ACHN (cell line): ENCODE measurements around the gene TIA1.
"Not testable (repeated sequence)": the region's sequence is repeated elsewhere in the genome, so short reads cannot be mapped to it uniquely, and the experiment has no call there.

Source experiments
- DNase-seq: peaks from one replicate; pipeline ENCODE4 v3.0.0-alpha.2; 2015
- in situ Hi-C: cut with HindIII; loops from 2 replicates; pipeline ENCODE4 v1.10.0; 2017; ENCODE audit warnings: low sequenced_read_pairs, low pct_ligation_motif_present, low pct_unique_long_range_greater_than_20kb

TIA1 gene, protein sequence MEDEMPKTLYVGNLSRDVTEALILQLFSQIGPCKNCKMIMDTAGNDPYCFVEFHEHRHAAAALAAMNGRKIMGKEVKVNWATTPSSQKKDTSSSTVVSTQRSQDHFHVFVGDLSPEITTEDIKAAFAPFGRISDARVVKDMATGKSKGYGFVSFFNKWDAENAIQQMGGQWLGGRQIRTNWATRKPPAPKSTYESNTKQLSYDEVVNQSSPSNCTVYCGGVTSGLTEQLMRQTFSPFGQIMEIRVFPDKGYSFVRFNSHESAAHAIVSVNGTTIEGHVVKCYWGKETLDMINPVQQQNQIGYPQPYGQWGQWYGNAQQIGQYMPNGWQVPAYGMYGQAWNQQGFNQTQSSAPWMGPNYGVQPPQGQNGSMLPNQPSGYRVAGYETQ

DNA sequence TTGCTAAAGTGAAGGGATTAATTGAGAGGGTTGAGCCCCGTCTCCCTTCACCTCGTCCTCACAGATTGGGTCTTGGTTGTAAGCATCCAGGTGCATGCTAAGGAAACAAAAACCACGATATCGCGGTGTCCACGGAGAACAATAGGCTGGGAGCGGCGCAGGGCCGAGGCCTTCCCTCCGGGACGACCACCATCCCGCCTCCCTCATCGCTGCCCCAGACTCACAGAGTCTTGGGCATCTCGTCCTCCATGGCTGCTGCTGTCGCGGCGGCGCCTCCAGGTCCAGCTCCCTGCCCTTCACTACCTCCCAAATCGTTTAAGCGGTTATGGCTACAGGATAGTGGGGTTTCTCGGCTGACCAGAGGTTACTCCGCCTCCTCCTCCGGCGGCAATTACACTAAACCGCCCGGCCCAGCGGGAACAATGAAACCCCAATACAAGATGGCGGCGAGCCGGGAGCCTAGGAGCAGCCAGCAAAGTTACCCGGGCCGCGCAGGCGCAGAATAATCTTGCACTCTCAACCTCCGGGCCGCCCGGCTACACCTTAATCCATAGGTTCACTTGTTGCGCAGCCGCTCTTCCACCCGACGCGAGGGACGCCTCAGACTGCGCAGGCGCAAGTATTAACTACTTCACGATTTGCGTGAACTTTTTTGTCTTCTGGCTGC lies at the start of gene TIA1:
Gene TIA1, minus strand, starts transcription at position 448 of the 667 bp plus-strand sequence. Its CDS starts 198 bp downstream, at position 250.
- DNase-seq = peak; percentile 99
- in situ Hi-C loops = no loop called here

DNA sequence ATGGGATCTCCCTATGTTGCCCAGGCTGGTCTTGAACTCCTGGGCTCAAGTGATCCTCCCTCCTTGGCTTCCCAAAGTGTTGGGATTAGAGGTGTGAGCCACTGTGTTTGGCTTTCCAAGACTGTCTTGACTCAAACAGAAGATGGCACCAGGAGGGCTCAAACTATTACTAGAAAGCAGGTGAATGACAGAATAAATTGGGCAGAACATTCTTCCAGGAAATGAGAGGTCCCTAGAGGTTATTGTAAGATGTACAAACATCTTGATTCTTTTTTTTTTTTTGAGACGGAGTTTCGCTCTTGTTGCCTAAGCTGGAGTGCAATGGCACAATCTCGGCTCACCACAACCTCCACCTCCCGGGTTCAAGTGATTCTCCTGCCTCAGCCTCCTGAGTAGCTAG lies 49.4 kb upstream of the TIA1 start:
- in situ Hi-C loops, DNase-seq: not testable (repeated sequence)

DNA sequence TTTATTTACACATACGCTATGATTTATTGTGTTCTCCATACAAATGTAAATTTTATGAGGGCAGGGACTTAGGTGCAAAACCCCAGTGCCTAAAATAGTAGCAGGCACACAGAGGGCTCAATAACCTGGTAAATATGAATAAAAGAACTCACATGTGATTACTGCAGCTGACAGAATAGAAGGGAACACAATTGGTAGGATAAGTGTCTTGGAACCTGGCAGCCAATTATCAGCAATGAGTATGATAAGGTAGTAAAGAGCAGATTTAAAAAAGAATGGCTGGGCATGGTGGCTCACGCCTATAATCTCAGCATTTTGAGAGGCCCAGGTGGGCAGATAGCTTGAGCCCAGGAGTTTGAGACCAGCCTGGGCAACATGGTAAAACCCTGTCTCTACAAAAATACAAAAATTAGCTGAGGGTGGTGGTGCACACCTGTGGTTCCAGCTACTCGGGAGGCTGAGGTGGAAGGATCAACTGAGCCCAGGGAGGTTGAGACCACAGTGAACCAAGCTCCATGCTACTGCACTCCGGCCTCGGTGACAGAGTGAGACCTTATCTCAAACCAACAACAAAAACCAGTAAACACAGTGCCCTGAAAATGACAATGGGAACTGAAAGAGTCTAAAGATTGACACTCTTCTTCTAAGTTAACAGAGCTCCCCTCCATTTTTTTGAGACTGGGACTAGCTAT lies 35.2 kb upstream of the TIA1 start:
- in situ Hi-C loops = no loop called here
- no peak for DNase-seq

DNA sequence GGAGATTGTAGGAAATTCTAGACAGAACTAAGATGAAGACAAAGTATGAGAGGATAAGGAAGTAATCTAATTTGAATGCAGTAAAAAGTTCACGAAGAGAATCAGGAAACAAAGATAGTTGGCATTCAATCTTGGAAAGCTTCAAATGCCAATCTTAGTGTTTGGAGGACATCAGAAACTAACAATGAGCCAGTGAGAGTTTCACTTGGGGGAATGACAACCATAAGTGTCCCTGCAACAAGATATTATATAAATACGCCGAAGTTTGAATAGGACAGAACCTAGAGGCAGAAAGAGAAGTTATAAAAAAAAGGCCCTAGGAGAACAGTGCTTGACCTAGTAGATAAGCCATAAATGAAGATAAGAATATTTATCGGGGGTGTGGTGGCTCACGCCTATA lies 34.0 kb upstream of the TIA1 start:
- in situ Hi-C loops = no loop called here
- DNase-seq = no peak

DNA sequence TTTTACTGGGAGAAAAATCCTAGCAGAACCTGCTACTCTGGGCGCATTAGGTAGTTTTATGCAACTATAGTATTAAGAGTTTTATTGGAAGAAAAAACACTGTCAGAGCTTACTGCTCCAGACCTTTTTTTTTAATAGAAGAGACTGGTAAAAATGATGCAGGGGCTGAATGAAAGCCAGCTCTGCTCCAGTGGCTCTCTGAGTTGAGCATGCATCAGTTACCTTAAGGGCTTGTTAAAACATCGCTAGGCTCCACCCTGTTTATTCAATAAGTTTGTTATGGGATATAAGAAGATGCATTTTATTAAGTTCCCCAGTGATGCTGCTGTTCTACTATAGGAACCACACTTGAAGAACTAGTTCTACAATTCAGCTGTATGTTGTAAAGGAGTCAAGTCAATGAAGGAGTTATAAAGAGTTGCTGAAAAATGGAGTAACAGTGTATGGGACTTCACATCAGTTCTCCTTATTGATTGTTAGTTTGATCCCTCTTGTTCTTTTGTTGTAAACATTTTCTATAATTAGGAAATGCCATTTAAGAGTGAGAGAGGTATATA lies 31.9 kb upstream of the TIA1 start:
- in situ Hi-C loops = no loop called here
- DNase-seq = no peak

DNA sequence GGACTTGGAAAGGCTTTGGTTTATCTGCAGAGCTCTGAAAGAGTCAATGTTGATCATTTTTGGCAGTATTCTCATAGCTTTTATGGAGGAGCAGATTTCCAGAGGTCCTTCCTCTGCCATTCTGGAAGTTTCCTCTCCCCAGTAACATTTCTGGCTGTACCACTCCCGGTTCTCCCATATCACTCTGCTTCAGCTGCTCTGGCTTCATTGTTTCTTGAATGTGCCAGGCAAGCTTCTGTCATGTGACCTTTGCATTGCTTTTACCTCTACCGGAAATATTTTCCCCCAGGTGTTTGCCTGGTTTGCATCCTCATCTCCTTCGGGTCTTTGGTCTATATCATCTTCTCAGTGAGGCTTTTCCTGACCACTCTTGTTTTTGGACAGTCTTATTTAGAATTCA lies 21.9 kb upstream of the TIA1 start:
- in situ Hi-C loops = no loop called here
- DNase-seq = no peak

DNA sequence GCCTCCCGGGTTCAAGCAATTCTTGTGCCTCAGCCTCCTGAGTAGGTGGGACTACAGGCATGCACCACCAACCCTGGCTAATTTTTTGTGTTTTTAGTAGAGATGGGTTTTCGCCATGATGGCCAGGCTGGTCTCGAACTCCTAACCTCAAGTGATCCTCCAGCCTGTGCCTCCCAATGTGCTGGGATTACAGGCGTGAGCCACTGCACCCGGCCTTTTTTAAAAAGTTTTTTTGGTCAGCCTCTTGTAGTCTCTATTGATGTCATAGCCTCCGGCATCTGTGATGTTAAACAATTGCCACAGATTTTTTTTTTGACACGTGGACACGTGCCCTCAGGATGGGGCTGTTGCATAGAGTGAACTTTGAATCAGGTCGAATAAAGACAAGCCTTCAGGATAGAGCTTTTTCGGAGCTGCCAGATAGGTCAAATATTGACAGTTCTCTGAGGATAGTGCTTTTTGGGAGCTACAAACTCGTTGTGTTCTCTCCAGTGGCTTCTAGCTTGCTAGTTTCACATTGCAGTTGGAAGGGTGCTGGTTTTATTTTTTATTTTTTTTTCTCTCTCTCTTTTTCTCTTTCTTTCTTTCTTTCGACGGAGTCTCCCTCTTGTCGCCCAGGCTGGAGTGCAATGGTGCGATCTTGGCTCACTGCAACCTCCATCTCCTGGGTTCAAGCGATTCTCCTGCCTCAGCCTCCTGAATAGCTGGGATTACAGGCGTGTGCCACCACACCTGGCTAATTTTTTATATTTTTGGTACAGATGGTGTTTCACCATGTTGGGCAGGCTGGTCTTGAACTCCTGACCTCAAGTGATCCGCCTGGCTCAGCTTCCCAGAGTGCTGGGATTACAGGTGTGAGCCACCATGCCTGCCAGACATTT lies 21.2 kb upstream of the TIA1 start:
- not testable (repeated sequence) for DNase-seq

DNA sequence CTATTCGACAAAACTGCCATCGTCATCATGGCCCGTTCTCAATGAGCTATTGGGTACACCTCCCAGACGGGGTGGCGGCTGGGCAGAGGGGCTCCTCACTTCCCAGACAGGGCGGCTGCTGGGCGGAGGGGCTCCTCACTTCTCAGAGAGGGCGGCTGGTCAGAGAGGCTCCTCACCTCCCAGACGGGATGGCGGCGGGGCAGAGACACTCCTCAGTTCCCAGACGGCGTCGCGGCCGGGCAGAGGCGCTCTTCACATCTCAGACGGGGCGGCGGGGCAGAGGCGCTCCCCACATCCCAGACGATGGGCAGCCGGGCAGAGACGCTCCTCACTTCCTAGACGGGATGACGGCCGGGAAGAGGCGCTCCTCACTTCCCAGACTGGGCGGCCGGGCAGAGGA lies 18.5 kb upstream of the TIA1 start:
- DNase-seq, in situ Hi-C loops: not testable (repeated sequence)

More for the DNA sequence above, 21.2 kb upstream of the TIA1 start:
- in situ Hi-C loops = not testable (repeated sequence)

DNA sequence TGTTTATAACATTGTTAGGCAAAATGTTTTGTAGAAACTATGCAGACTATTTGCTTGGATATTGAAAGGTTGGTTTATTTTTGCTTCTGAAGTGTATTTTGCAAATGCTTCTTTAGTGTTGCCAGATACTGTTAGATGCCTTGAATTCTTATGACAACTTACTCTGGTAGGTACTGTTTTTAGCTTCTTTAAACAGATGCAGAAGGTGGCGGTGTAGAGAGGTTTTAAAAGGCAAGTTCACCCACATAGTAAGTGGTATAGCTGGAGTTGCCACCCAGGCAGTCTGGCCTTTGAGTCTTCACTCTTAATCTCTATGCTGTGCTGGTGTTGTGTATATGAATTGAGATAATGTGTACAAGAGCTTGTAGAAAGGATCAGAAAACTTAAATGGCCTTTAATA lies 13.1 kb upstream of the TIA1 start:
- no peak for DNase-seq
- in situ Hi-C loops = no loop called here

DNA sequence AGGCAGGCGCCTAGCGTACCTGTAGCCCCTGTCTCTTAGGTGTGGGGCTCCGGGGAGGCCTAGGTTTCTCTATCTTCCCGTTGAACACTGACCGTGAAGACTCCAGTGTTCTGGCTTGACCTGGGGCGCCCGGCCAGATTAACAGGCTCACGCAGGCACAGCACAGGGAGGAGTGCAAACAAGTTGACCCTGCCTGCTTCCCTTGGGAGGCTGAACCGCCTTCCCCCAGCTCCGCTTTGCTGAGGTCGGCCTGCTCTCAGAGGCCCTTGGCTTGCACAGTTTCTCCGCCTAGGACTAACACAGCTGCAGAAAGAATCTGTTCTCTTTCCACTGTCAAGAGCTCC lies 10.1 kb upstream of the TIA1 start:
- DNase-seq = no peak
- in situ Hi-C loops = no loop called here

DNA sequence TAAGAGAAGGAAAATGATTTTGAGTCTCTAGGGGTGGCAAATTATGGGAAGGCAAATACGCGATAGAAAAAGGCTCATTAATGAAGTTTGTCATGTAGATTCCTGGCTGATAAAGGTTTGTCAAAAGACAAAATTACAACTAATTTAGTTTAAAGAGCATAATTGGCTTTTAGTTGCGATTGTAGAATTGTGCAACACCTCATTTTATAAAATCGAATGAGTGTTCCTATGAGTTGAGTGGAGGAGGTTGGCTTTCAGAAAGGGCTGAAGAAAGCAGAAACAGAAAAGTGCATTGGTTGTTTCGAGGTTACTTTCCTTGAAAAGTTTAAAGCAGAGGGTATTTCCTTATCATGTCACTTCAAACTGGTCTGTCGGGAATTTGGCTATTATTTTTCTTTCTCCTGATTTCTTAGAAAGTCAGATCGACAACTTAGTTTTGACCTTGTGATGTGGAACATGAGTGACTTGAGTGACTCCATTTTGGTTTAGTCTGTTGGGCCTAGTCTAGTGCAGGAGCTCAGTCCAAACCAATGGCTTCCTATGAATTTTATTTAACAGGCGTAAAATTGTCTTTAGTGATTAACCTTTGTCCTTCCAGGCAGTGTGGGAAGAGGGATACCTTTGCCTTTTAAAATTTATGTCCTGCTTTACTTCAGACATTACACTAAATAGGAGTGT lies 7.3 kb upstream of the TIA1 start:
- no peak for DNase-seq
- in situ Hi-C loops = no loop called here

DNA sequence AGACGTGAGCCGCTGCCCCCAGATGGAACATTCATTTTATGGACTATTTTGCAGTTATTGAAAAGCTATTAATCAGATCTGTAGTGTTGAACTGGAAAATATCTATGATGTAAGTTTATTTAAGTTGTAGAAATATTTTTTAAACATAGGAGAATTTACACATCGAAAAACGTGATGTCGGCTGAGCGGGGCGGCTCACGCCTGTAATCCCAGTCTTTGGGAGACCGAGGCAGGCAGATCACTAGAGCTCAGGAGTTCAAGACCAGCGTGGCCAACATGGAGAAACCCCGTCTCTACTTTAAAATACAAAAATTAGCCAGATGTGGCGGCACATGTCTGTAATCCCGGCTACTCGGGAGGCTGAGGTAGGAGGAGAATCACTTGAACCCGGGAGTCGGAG lies 2.0 kb upstream of the TIA1 start:
- in situ Hi-C loops = no loop called here
- DNase-seq = no peak

DNA sequence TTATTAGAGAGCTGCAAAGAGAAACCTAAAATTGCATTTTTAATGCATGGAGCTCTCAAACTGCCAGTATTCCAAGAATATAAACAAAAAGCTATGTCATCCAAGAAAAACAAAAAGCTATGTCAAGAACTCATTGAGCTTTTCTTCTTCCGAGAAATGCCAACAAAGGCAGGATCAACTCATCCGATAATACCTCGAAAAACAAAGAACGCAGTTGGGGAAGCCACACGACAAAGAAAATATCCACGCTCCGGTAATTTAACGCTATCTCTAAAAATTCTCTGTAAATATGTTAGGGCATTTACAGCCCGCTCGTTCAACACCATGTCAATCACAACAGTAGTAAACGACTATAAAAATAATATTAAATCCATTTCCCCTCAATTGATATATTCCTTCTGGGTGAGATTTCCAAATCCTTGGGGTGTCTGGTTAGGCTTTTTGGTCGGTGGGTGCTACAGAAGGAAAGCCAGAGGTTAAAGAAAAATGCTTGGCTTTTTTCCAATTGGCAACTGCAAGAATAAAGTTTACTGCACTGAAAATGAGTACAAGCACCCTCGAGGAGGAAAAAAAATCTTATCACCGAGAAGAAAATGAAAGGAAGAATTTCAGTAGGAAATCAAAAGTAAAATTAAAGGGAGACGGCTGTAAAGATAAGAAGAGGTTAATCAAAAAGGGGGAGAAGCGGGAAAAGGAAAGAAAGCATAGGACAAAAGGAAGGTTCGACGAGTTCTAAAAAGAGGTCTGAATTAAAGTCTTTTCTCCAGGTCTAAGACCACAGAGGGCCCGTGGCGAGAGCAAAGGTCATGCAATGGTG lies 856 bp downstream of the TIA1 start:
- DNase-seq = peak; percentile 39
- in situ Hi-C loops = no loop called here

DNA sequence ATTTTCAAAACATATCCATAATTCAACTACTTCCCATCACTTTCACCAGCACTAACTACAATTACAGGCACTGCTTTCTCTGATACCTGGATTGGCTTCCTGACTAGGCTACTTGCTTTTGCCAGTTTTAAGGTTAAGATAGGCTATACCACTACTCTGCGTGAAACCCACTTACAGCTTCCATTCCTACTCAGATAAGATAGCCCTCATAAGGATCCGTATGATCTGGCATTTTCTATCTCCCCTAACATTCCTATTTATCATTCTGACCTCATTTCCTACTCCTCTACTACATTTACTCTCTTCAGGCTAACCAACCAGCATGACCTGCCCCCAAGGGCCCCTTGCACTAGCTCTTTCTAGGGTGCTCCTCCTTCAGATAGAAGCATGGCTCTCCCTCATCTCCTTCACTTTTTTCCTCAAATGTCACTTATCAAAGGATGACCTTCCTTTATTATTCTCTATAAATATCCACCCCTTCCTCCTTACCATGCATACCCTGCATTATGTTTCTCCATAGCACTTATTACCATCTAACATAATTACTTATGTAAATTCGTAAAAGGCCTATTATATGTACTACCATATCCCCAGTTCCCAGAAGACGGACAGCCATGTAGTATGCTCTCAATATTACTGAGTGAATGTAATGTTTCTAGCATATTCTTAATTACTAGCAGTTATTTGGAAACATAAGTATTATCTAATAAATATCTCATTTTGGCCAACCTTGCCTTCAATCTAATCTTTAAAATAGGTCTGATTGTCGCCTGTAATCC lies 4.4 kb downstream of the TIA1 start:
- in situ Hi-C loops = no loop called here

DNA sequence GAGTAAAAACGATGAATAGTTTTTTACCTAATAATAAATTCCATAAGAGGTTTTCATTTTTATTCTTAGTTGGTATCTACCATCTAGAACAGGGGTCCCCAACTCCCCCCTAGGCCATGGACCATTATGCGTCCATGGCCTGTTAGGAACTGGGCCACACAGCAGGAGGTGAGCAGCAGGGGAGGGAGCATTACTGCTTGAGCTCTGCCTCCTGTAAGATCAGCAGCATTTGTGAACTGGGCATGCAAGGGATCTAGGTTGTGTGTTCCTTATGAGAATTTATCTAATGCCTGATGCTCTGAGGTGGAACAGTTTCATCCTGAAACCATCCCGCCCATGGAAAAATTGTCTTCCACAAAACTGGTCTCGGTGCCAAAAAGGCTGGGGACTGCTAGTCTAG lies 5.9 kb downstream of the TIA1 start:
- in situ Hi-C loops = no loop called here

More for the DNA sequence above, 4.4 kb downstream of the TIA1 start:
- DNase-seq = no peak

DNA sequence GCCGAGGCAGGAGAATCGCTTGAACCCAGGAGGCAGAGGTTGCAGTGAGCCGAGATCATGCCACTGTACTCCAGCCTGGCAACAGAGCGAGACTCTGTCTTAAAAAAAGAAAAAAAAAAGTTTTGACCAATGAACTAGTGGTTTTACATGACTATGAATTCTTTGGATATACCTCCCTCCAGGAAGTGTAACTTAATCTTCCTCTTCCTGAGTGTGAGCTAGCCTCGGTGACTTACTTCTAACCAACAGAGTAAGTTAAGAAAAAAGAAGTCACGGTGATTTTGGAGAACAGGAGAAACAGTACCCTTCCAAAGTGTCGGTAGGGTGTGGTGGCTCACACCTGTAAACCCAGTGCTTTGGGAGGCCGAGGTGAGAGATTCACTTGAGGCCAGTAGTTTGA lies 7.1 kb downstream of the TIA1 start:
- in situ Hi-C loops = no loop called here
- DNase-seq = no peak

More for the DNA sequence above, 5.9 kb downstream of the TIA1 start:
- DNase-seq = no peak
